Caki2 (cell line): ENCODE results near the gene RUNDC3A. TPM values are rescaled to one million over a fixed set of nuclear protein-coding genes. Genes with fewer than 3 reads are reported as not detected.

Source experiments
- DNase-seq: peaks from one replicate; pipeline ENCODE4 v3.0.0-alpha.2; 2015; ENCODE audit warnings: low read depth
- in situ Hi-C: cut with HindIII; loops from 2 replicates; pipeline ENCODE4 v1.10.0; 2016; ENCODE audit warnings: low sequenced_read_pairs, low pct_unique_long_range_greater_than_20kb, mixed read lengths
- total RNA-seq: library from RNA; depleted of rRNA; stranded (reverse); fragments of >200 nt; shearing (Covaris generic); gene quantifications from 2 replicates; pipeline ENCODE4 v1.2.3, GENCODE V29; 2014; ENCODE audit warnings: low replicate concordance

Gene RUNDC3A
- total RNA-seq, 1 experiment from 2014 or later: 2.2 TPM

DNA sequence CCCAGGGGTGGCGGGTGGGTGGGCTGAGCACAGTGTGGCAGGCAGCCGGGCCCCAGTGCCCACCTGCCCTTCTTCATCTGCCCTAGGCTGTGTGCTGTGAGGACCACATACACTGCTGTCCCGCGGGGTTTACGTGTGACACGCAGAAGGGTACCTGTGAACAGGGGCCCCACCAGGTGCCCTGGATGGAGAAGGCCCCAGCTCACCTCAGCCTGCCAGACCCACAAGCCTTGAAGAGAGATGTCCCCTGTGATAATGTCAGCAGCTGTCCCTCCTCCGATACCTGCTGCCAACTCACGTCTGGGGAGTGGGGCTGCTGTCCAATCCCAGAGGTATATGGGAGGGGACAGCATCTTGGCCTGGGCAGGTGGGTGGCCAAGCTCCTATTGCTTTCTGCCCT lies 43.1 kb downstream of the RUNDC3A start:
- in situ Hi-C loops: no loop called here

DNA sequence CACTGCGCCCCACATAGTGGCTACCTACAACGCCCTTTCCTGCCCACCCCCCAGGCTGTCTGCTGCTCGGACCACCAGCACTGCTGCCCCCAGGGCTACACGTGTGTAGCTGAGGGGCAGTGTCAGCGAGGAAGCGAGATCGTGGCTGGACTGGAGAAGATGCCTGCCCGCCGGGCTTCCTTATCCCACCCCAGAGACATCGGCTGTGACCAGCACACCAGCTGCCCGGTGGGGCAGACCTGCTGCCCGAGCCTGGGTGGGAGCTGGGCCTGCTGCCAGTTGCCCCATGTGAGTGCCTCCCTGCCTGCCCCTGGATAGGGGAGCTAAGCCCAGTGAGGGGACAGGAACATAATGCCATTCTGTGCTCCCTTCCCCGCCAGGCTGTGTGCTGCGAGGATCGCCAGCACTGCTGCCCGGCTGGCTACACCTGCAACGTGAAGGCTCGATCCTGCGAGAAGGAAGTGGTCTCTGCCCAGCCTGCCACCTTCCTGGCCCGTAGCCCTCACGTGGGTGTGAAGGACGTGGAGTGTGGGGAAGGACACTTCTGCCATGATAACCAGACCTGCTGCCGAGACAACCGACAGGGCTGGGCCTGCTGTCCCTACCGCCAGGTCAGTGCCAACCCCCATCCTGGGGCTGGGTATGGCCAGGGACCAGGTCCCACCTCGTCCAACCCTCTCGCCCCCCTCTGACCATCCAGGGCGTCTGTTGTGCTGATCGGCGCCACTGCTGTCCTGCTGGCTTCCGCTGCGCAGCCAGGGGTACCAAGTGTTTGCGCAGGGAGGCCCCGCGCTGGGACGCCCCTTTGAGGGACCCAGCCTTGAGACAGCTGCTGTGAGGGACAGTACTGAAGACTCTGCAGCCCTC lies 43.8 kb downstream of the RUNDC3A start:
- no peak for DNase-seq
- in situ Hi-C loops: no loop called here

More for the DNA sequence above, 43.1 kb downstream of the RUNDC3A start:
- DNase-seq: no peak

GRCh38 chr17:44352828-44353671 lies 44.6 kb downstream of the RUNDC3A start:
- in situ Hi-C loops: no loop called here

GRCh38 chr17:44353672-44354331 lies 45.4 kb downstream of the RUNDC3A start:
- in situ Hi-C loops: no loop called here
- DNase-seq: no peak

More at GRCh38 chr17:44352828-44353671, 44.6 kb downstream of the RUNDC3A start:
- DNase-seq: no peak

GRCh38 chr17:44354582-44355561 lies 46.5 kb downstream of the RUNDC3A start:
- DNase-seq: no peak
- in situ Hi-C loops: no loop called here

- DNase-seq: no peak
Observed at GRCh38 chr17:44355642-44356099, 47.3 kb downstream of the RUNDC3A start.

DNA sequence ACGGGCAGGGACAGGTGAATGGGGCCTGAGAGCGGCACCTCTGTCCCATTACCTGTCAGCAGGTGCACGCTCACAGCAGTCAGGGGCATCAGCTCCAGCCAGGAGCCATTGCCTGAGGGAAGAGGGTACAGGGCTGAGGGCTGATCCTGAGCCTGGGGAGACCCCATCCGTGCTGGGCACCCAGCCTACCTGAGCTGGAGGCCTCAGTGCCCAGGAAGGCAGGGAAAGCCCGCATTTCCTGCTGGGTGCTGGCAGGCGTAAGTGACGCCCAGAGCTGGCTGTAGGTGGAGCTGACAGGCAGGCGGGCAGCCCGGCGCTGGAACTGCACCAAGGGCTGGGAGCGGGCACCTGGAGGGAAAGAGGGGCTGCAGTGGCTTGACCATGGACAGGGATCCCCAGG lies 47.8 kb downstream of the RUNDC3A start:
- DNase-seq: no peak
- in situ Hi-C loops: no loop called here

More at GRCh38 chr17:44355642-44356099, 47.3 kb downstream of the RUNDC3A start:
- in situ Hi-C loops: no loop called here

- in situ Hi-C loops: no loop called here
- DNase-seq: no peak
Observed at GRCh38 chr17:44358066-44358465, 49.7 kb downstream of the RUNDC3A start.

- no peak for DNase-seq
- in situ Hi-C loops: no loop called here
Observed at GRCh38 chr17:44359006-44359405, 50.6 kb downstream of the RUNDC3A start.

DNA sequence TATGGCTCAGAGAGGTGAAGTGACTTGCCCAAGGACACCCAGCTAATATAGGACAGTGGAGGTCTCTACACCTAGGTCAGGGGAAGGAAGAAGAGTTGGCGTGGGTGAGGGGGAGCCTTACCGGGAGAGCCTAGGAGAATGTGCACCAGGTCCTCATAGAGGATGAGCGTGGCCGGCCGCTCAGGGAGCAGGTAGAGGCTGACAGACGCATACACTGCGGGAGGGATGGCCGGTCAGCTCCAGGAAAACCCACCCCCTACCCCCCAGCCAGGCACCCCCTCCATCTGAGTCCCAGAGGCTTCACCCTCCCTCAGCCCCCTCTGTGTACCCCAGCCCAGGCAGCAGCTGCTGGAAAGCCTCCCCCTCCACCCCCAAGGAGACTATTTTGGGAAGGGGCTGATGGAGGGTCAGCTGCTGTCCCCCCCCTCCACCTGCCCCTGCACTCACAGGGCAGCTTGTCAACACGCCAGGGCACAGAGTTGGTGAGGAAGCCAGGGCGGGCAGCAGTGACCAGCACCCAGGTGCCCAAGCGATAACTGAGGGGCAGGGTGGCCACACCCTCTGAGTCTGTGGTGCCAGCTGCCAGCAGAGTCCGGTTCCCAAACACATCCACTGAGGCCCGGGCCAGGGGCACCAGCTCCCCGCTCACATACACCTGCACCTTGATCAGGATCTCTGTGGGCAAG lies 51.2 kb downstream of the RUNDC3A start:
- in situ Hi-C loops: no loop called here
- DNase-seq: no peak

GRCh38 chr17:44360144-44360533 lies 51.7 kb downstream of the RUNDC3A start:
- in situ Hi-C loops: no loop called here

DNA sequence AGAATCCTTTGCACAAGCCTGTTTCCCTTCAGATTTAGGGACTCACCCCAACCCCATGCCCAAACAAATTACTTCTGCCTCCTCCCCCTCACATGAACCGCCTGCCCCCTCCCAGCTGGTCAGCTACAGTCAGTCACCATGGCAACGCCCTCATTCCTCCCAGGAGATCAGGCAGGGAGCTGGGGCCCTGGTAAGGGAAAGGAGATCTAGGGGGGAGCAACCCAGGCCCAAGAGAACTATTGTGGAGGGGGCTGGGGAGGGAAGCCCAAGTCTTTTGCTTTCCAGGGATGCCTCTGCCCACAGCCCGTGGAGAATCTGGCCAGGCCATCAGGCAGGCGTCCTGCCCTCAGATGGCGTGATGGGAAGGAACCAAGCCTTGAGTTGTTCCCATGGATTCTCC lies 52.4 kb downstream of the RUNDC3A start:
- DNase-seq: no peak
- in situ Hi-C loops: no loop called here

More at GRCh38 chr17:44360144-44360533, 51.7 kb downstream of the RUNDC3A start:
- no peak for DNase-seq

- DNase-seq: no peak
- in situ Hi-C loops: no loop called here
Observed at GRCh38 chr17:44361292-44362260, 53.2 kb downstream of the RUNDC3A start.

DNA sequence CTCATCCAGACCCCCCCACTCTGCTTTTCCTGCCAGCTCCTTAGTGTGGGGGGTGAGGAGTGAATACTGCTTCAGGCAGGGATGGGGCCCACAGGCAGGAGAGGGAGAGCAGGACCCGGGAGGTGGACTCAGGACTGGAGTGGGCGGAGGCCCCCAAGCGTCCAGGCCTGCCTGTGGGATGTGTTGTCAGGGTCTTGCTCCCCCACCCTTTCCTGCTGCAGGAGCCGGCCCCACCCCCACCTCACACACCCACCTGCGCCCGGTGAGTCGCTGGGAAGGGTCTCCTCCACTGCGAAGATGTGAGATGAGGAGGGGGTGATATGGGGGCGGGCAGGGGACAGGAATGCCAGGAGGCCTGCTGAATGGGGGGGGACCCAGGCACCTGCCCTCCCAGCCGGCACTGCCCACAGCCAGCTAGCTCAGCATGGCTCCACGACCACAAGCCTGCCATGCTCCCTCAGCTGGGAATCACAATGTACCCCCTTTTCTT lies 54.1 kb downstream of the RUNDC3A start:
- in situ Hi-C loops: no loop called here

GRCh38 chr17:44362949-44363612 lies 54.7 kb downstream of the RUNDC3A start:
- in situ Hi-C loops: no loop called here
- DNase-seq: no peak

More for the DNA sequence above, 54.1 kb downstream of the RUNDC3A start:
- no peak for DNase-seq
